AG09319 (cell line): ENCODE results near the gene KCNIP4.
A peak's percentile ranks its signal among the peaks of the same experiment; 100 is the strongest.

Source experiments
- DNase-seq: peaks from one replicate; pipeline ENCODE4 v3.0.0-alpha.2; 2010; ENCODE audit warnings: low read depth; ENCODE audit errors: extremely low read depth
- CTCF ChIP-seq: IDR thresholded peaks from 2 replicates; pipeline ENCODE4 v1.5.1; 2011; ENCODE audit warnings: low read depth, mild to moderate bottlenecking, inconsistent platforms, low read length, moderate library complexity

Gene KCNIP4

GRCh38 chr4:21827575-21827974 is 121.0 kb downstream of the KCNIP4 start:
- no peak for TF ChIP-seq CTCF
- DNase-seq = peak; percentile 45

- no peak for DNase-seq
- TF ChIP-seq CTCF = no peak
Observed at GRCh38 chr4:21826071-21826470, 122.5 kb downstream of the KCNIP4 start.

GRCh38 chr4:21819086-21819485 is 129.5 kb downstream of the KCNIP4 start:
- no peak for DNase-seq
- TF ChIP-seq CTCF = no peak

- no peak for TF ChIP-seq CTCF
- DNase-seq = no peak
Observed at GRCh38 chr4:21815651-21816377, 132.8 kb downstream of the KCNIP4 start.

- no peak for DNase-seq
Observed at GRCh38 chr4:21811565-21811964, 137.0 kb downstream of the KCNIP4 start.

GRCh38 chr4:21806991-21807390 is 141.6 kb downstream of the KCNIP4 start:
- TF ChIP-seq CTCF = no peak
- no peak for DNase-seq

More at GRCh38 chr4:21811565-21811964, 137.0 kb downstream of the KCNIP4 start:
- no peak for TF ChIP-seq CTCF

- no peak for DNase-seq
- TF ChIP-seq CTCF = no peak
Observed at GRCh38 chr4:21802406-21802805, 146.2 kb downstream of the KCNIP4 start.
